Measurements from ENCODE around the gene PI4KA.
"Not testable (repeated sequence)": the region's sequence is repeated elsewhere in the genome, so short reads cannot be mapped to it uniquely, and the experiment has no call there.

PI4KA gene

DNA sequence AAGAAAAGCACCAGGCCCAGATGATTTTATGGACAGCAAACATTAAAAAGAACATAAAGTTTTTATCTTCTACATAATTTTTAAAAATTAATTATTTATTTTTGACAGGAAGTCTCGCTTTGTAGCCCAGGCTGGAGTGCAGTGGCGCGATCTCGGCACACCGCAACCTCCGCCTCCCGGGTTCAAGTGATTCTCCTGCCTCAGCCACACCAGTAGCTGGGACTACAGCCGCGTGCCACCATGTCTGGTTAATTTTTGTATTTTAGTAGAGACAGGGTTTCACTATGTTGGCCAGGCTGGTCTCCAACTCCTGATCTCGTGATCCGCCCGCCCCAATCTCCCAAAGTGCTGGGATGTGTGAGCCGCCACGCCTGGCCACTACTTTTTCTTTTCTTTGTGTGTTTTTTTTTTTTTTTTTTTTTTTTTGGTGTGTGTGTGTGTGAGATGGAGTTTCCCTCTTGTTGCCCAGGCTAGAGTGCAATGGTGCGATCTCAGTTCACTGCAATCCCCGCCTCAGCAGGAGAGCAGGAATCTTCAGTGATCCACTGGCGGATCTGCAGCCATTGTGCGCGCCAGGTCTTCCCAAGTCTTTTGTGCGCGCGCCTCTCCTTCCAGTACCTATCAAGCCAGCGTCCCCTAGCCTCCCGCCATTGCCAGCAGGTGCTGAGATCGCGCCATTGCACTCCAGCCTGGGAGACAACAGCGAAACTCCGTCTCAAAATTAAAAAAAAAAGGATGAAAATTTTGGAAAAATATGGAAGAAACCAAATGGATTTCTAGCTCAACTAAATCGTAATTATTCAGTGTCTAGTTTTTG, 171.0 kb downstream of the PI4KA start:
- H3K9me3 ChIP-seq (ENCODE audit: control insufficient read depth, insufficient read depth, low read length); H3K9ac ChIP-seq (ENCODE audit: low read depth, low read length); H3K36me3 ChIP-seq (ENCODE audit: insufficient read depth, low read length); H3K4me1 ChIP-seq (ENCODE audit: insufficient read depth, low read length): not testable (repeated sequence)

DNA sequence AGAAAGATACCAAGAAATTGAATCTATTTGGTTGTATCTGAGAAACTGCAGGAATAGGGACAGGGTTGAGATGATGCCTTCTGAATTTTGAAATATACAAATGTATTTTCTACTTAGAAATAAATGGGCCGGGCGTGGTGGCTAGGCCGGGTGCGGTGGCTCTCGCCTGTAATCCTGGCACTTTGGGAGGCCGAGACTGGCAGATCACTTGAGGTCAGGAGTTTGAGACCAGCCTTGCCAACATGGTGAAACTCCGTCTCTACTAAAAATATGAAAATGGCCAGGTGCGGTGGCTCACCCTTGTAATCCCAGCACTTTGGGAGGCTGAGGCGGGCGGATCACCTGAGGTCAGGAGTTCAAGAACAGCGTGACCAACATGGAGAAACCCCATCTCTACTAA, 172.8 kb downstream of the PI4KA start:
- H3K9me3 ChIP-seq (ENCODE audit: control insufficient read depth, insufficient read depth, low read length); H3K4me1 ChIP-seq (ENCODE audit: insufficient read depth, low read length); H3K9ac ChIP-seq (ENCODE audit: low read depth, low read length); H3K36me3 ChIP-seq (ENCODE audit: insufficient read depth, low read length): not testable (repeated sequence)

DNA sequence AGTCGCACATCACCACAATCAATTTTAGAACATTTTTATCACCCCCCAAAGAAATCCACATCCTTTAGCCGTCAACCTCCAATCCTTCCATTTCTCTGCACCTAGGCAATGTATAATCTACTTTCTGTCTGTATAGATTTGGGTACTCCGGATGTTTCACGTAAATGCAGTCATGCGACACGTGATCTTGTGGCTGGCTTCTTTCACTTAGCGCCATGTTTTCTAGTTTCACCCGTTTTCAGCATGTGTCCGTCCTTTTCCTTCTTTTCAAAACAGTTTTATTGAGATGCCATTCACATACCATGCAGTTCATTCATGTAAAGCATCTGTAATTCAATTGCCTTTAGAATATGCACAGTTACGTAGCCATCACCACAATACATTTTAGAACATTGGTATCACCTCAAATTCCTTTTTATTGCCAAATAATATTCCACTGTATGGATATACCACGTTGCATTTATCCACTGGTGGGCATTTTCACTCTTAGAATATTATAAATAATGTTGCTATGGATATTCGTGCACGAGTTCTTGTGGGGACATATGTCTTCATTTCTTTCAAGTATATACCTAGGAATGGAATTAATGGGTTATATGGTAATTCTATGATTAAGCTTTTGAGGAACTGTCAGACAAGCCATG, 179.7 kb downstream of the PI4KA start:
- H3K36me3 ChIP-seq (ENCODE audit: insufficient read depth, low read length); H3K9ac ChIP-seq (ENCODE audit: low read depth, low read length); H3K4me1 ChIP-seq (ENCODE audit: insufficient read depth, low read length): not testable (repeated sequence)

DNA sequence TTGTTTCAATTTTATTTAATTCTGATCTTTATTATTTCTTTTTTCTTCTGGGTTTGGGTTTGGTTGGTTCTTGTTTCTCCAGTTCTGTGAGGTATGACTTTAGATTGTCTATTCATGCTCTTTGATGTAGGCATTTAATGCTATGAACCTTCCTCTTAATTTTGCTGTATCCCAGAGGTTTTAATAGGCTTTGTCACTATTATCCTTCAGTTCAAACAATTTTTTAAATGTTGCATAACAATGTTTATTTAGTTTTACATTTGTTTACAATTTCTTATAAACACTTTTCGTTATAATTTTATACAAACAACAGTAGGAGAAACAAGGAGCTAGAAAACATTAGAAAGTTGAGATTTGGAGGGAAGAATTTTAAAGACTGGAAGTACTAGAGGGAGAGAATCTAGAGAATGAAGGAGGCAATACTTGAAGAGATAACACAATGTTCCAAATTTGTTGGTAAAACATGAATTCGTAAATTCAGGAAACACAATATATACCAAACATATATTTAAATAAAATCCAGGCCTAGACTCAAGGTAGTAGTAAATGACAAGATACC, 180.8 kb downstream of the PI4KA start:
- H3K9ac ChIP-seq (ENCODE audit: low read depth, low read length): no peak overlapping the region
- no peaks in the 10 kb centered on the region for H3K36me3 ChIP-seq (ENCODE audit: insufficient read depth, low read length)
- no peaks in the 10 kb centered on the region for H3K4me1 ChIP-seq (ENCODE audit: insufficient read depth, low read length)
- H3K9me3 ChIP-seq (ENCODE audit: control insufficient read depth, insufficient read depth, low read length): peaks cover 3% of the 10 kb centered on the region; the same call in 1 of the 2 replicates

More for the DNA sequence above, 179.7 kb downstream of the PI4KA start:
- not testable (repeated sequence) for H3K9me3 ChIP-seq (ENCODE audit: control insufficient read depth, insufficient read depth, low read length)

DNA sequence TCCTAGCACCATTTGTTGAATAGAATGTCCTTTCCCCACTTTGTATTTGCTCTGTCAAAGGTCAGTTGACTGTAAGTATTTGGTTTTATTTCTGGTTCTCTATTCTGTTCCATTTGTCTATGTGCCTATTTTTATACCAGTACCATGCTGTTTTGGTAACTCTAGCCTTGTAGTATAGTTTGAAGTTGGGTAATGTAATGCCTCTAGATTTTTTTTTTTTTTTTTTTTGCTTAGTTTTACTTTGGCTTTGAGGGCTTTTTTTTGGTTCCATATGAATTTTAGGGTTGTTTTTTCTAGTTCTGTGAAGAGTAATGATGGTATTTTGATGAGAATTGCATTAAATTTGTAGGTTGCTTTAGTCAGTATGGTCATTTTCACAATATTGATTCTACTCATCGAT, 183.0 kb downstream of the PI4KA start:
- H3K9ac ChIP-seq (ENCODE audit: low read depth, low read length); H3K36me3 ChIP-seq (ENCODE audit: insufficient read depth, low read length); H3K4me1 ChIP-seq (ENCODE audit: insufficient read depth, low read length); H3K9me3 ChIP-seq (ENCODE audit: control insufficient read depth, insufficient read depth, low read length): not testable (repeated sequence)

DNA sequence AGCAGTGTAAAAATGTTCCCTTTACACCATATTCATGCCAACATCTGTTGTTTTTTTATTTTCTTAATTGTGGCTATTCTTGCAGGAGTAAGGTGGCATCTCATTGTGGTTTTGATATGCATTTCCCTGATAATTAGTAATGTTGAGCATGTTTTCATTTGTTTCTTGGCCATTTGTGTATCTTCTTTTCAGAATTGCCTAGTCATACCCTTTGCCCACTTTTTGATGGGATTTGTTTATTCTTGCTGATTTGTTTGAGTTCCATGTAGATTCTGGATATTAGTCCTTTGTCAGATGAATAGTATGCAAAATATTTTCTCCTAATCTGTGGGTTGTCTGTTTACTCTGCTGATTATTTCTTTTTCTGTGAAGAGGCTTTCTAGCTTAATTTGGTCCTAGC, 183.6 kb downstream of the PI4KA start:
- peaks cover 3% of the 10 kb centered on the region; the same call in 1 of the 2 replicates for H3K9me3 ChIP-seq (ENCODE audit: control insufficient read depth, insufficient read depth, low read length)
- H3K9ac ChIP-seq (ENCODE audit: low read depth, low read length): no peak overlapping the region
- H3K4me1 ChIP-seq (ENCODE audit: insufficient read depth, low read length): no peaks in the 10 kb centered on the region
- H3K36me3 ChIP-seq (ENCODE audit: insufficient read depth, low read length): no peaks in the 10 kb centered on the region

DNA sequence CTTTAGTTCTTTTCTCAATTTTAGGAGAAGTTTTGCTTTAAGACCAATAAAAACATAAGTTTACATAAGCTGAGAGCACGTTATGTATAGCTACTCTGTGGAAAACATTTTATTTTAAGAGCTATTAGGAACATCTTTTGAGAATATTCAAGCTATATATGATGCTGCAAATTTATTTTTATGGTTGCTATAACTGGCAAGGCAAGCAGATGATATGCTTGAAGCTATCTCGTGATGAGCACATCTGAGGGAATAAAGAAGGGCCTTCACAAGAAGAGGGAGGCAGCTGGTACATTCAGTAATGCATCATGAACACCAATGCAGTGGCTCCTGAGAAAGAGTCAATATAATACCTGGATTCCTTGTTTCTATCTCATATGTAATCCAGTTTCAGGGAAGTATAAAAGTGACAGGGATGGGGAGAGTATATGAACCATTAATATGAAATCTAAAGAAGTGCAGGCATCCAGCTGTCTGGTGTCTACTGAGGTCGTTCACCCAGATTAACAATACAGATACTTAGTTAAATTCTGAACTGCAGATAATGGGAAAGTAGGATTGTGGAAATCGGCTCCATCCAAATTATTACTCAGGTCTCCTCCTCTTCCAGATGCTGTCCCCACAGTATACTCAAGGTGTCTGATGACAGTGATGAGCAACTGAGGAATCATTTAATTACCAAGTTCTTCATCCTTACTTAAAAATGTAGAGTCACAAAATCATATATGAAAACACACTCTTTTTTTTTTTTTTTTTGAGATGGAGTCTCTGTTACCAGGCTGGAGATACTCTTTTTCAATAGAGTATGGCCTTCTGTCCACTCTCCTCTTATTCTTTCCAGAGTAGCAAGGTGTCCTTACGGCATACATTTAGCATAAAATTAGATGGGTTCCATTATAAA, 185.1 kb downstream of the PI4KA start:
- H3K9me3 ChIP-seq (ENCODE audit: control insufficient read depth, insufficient read depth, low read length): peaks cover 3% of the 10 kb centered on the region; the same call in 1 of the 2 replicates
- no peak overlapping the region for H3K9ac ChIP-seq (ENCODE audit: low read depth, low read length)
- no peaks in the 10 kb centered on the region for H3K36me3 ChIP-seq (ENCODE audit: insufficient read depth, low read length)
- no peaks in the 10 kb centered on the region for H3K4me1 ChIP-seq (ENCODE audit: insufficient read depth, low read length)

DNA sequence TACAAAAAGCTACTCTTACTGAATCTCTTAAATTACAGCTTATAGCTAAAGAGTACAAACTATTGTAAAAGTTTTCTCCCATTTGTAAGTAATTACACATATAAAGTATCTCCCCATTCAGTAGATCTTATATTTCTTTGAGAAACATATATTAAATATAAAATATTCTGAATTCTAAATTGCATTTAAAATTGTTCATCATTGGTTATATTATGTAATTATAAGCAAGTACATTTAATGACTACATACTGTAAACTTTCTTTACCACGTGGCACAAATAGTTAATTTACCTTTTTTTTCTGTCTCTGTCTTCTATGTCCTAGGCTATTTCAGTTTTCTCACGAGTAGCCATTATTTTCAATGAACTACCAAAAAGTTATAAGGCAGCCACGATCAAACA, 185.9 kb downstream of the PI4KA start:
- peaks cover 3% of the 10 kb centered on the region; the same call in 1 of the 2 replicates for H3K9me3 ChIP-seq (ENCODE audit: control insufficient read depth, insufficient read depth, low read length)
- H3K36me3 ChIP-seq (ENCODE audit: insufficient read depth, low read length): no peaks in the 10 kb centered on the region
- H3K4me1 ChIP-seq (ENCODE audit: insufficient read depth, low read length): no peaks in the 10 kb centered on the region
- H3K9ac ChIP-seq (ENCODE audit: low read depth, low read length): no peak overlapping the region

DNA sequence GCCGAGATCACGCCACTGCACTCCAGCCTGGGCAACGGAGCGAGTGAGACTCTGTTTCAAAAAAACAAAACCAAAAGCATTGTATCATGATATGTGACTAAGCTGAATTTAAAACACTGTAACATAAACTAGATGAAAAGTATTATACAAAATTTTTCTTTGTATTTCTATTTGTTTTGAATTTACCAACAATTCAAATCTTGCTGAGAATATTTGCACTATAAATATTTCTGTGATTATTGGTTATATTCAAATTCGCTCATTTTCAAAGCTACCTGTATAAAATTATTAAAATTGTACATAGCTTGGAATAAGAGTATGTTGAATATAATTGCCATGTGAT, 186.6 kb downstream of the PI4KA start:
- Histone ChIP-seq H3K36me3 (ENCODE audit: insufficient read depth, low read length) (no peaks in the 10 kb centered on the region), H3K9me3 (ENCODE audit: control insufficient read depth, insufficient read depth, low read length) (peaks cover 3% of the 10 kb centered on the region; the same call in 1 of the 2 replicates), H3K4me1 (ENCODE audit: insufficient read depth, low read length) (no peaks in the 10 kb centered on the region), H3K9ac (ENCODE audit: low read depth, low read length) (no peak overlapping the region)

DNA sequence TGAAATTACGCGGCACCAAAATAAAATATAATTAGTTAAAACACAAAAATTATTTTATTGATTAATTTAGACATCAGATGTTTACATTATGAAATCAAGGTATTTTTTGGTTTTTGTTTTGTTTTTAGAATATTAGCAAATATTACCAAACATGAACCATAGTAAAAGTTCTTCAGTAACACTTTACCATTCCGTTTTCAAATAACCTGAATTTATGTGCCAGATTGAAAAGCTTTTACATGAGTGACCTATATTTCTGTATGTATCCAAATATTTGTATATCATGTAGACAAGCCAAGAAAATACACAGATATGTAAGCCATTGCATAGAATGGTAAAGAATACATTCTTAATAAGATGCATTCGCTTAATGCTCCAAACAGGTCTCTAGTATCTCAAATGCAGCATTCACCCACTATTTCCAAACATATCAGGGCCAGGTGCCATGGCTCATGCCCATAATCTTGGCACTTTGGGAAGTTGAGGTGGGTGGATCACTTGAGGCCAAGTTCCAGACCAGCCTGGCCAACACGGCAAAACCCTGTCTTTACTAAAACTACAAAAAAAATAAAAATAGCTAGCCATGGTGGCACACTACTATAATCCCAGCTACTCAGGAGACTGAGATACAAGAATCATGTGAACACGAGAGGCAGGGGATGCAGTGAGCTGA, 187.1 kb downstream of the PI4KA start:
- Histone ChIP-seq H3K4me1 (ENCODE audit: insufficient read depth, low read length) (no peaks in the 10 kb centered on the region), H3K36me3 (ENCODE audit: insufficient read depth, low read length) (no peaks in the 10 kb centered on the region), H3K9ac (ENCODE audit: low read depth, low read length) (no peak overlapping the region), H3K9me3 (ENCODE audit: control insufficient read depth, insufficient read depth, low read length) (peaks cover 3% of the 10 kb centered on the region; the same call in 1 of the 2 replicates)

DNA sequence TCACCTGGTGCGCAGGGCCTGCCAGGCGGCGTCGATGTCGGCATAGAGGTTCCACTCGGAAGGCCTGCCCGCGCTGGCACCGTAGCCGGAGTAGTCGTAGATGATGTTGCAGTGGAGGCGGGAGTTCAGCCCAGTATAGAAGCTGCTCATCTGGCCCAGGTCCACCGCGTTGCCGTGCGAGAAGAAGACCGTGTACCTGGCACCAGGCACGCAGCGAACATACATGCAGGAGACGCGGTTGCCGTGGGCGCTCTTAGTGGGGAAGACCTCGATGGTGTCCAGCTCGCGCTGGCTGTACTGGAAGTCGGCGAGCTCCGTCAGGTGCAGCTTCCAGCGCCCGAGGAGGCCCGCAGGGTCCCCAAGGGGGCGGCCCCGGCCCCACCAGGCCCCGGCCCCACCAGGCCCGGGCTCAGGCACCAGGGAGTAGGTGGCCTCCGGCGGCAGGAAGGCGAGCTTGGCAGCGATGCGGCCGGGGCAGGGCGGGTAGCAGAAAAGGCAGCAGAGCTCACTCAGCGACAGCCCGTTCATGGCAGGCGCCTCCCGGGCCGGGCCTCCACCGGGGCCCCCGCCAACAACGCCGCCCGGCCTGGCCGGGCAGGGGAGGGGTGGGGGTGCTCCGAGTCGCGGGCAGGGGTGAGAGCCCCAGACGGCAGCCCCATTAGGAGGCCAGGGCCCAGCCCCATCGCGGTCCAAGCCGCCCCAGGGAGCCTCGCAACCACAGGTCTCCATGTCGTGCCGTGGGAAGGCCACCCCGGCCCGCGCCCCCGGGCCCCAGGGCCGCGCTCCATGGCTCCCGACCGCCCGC, 188.0 kb downstream of the PI4KA start:
- not testable (repeated sequence) for H3K9me3 ChIP-seq (ENCODE audit: control insufficient read depth, insufficient read depth, low read length); H3K9ac ChIP-seq (ENCODE audit: low read depth, low read length); H3K36me3 ChIP-seq (ENCODE audit: insufficient read depth, low read length); H3K4me1 ChIP-seq (ENCODE audit: insufficient read depth, low read length)

DNA sequence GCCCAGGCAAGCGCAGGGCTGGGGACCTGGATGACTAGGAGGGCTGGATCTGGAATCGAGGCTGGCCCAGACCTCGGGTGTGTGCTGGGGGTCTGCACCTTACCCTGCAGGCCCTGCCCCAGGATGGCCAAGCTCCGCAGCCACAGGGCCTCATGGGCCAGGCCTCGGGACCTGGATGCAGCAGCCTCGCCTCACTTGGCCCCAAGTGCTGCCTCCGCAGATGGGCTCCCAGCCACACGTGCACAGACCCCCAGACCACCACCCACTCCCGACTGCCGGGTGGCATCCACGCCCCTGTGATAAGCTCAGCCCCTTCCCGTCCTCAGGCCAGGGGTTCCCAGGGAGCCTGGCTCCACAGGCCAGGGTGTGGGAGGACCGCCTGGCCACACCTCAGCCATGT, 188.7 kb downstream of the PI4KA start:
- H3K4me1 ChIP-seq (ENCODE audit: insufficient read depth, low read length); H3K9me3 ChIP-seq (ENCODE audit: control insufficient read depth, insufficient read depth, low read length); H3K9ac ChIP-seq (ENCODE audit: low read depth, low read length); H3K36me3 ChIP-seq (ENCODE audit: insufficient read depth, low read length): not testable (repeated sequence)

DNA sequence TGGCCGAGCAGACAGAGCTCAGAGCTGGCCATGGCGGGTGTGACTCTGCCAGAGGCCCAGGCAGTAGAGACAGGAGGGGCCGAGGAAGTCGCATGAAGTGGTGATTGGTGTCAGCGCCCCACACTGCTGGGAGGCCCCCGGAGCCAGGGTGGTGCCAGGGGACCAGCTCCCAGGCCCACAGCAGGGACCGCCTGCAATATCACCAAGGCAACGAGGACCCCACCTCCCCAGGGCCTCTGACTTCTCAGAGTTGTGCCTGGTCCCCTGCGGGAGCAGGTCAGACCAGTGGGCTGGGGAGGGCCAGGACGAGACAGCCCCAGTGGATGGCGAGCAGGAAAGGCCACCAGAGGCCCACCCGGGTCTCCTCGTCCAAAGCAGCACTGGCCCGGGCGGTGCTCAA, 189.1 kb downstream of the PI4KA start:
- not testable (repeated sequence) for H3K9ac ChIP-seq (ENCODE audit: low read depth, low read length); H3K36me3 ChIP-seq (ENCODE audit: insufficient read depth, low read length); H3K4me1 ChIP-seq (ENCODE audit: insufficient read depth, low read length); H3K9me3 ChIP-seq (ENCODE audit: control insufficient read depth, insufficient read depth, low read length)

Measured in ES-I3 (cell line).